HG03280 (cell line): ENCODE results near the gene NUP35.
"Not testable (repeated sequence)": the region's sequence is repeated elsewhere in the genome, so short reads cannot be mapped to it uniquely, and the experiment has no call there.

Experiments used
- ATAC-seq: cut with Tn5 transposase; IDR thresholded peaks from one replicate; pipeline ENCODE4 v1.9.1; 2021; ENCODE audit warnings: mild to moderate bottlenecking, moderate library complexity; ENCODE audit not compliant: unreplicated experiment

Gene NUP35

DNA sequence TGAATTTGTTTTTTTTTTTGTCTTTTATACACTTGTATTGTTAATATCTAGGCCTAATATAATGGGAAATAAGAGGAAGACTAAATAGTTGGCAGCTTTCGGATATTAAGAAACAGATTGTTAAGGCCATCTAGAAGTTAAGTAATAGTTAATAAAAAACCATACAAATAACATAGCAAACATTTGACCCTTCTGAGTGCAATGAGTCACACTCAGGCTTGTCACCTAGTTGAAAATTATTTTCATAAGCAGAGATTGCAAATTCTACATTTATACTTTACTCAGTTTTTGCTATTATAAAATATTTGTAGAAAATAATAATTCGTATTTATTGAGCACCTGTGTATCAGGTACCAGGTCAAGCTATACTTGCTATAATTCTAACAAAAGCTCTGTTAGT lies 2.4 kb downstream of the NUP35 start:
- no peak for ATAC-seq

DNA sequence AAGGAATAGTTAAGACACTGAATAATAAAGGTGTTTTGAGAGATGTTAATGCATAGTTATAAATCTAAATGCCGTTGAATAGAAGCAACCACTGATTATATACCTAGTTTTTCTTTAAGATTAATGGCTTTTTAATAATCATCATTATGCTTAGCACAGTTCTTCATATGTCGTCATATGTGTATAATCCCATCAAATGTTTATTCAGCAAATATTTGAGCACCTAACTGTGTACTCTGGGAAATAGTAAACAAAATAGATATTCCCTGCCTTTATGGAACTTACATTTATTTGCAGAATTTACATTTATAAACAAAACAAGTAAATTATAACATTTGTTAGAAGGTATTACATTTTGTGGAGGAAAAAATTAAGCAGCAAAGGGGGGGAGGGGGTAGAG lies 9.8 kb downstream of the NUP35 start:
- ATAC-seq = no peak

DNA sequence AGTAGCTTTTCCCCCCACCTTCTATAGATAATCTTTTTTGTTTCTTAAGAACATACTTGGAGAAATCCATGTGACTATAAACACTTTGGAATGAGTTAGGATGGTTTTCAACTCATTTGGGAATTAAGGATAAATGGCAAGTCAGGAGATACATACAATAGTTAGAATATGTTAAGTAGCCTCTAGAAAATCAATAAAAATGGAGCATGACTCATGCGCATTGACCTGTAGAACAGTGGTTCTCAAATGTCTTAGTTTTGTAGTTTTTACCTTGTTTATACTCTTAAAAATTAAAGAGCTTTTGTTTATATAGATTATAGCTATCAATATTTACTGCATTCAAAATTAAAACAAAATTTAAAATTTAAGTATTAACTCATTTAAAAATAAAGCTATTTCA lies 24.7 kb downstream of the NUP35 start:
- no peak for ATAC-seq

DNA sequence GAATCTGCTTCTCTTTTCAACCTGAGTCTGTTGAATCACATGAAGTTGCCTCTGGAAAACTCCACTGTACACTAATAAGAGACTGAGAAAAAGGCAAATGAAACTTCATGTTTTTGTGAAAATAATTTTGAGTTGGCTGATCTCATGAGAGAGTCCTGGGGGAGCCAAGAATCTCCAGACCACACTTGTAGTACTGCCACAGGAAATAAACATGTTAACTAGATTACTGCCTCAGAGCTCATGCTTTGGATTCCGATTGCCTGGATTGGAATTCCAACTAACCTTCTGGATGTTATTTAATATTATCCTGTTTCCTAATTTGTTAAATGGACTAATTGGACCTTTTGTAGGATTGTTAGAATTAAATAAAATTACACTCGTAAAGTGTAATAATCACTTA lies 25.2 kb downstream of the NUP35 start:
- no peak for ATAC-seq

DNA sequence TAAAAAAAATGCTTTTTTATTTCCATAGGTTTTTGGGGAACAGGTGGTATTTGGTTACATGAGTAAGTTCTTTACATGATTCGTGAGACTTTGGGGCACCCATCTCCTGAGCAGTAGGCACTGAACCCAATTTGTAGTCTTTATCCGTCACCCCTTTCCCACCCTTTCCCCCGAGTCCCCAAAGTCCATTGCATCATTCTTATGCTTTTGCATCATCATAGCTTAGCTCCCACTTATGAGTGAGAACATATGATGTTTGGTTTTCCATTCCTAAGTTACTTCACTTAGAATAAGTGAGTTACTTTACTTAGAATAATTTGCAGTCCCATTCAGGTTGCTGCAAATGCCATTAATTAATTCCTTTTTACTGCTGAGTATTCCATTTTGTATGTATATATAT lies 28.0 kb downstream of the NUP35 start:
- ATAC-seq = not testable (repeated sequence)

DNA sequence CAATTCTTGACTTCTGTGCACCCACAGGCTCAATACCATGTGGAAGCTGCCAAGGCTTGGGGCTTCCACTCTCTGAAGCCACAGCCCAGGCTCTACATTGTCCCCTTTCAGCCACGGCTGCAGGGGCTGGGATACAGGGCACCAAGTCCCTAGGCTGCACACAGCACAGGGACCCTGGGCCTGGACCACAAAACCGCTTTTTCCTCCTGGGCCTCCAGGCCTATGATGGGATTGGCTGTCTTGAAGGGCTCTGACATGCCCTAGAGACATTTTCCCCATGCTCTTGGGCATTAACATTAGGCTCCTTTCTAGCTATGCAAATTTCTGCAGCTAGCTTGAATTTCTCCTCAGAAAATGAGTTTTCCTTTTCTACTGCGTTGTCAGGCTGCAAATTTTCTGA lies 29.7 kb downstream of the NUP35 start:
- ATAC-seq = no peak

DNA sequence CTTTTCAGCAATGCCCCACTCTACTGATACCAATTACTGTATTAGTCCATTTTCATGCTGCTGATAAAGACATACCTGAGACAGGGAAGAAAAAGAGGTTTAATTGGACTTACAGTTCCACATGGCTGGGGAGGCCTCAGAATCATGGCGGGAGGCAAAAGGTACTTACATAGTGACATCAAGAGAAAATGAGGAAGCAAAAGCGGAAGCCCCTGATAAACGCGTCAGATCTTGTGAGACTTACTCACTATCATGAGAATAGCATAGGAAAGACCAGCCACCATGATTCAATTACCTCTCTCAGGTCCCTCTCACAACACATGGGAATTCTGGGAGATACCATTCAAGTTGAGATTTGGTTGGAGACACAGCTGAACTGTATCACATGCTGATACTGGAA lies 30.5 kb downstream of the NUP35 start:
- ATAC-seq = not testable (repeated sequence)

DNA sequence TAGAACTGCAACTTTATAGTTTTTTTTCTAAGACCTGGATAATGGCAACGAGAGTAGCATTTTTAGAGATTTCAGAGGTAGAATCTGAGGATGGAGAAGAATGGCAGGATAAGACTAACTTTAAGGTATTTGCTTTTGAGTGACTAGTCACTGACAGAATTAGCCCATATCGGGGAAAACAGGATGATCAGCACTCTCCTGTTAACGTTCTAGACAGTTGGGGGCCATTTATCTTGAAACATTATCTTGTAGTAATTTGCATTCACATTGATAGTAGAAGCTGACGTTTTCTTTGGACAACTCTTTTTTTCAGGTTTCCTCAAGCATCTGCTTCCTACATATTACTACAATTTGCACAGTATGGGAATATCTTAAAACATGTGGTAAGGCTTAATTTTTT lies 32.9 kb downstream of the NUP35 start:
- no peak for ATAC-seq

DNA sequence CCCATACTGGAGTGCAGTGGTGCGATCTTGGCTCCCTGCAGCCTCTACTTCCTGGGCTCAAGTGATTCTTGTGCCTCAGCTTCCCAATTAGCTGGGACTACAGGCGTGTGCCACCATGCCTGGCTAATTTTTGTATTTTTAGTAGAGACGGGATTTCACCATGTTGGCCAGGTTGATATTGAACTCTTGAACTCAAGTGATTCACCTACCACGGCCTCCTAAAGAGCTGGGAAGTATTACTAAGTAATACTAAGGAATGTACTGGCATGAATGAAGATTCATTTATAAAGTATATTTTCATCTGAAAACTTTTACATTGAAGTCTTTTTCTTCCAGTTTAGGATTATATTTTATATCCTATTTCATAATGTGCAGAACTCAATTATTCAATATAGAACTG lies 38.1 kb downstream of the NUP35 start:
- ATAC-seq = no peak

DNA sequence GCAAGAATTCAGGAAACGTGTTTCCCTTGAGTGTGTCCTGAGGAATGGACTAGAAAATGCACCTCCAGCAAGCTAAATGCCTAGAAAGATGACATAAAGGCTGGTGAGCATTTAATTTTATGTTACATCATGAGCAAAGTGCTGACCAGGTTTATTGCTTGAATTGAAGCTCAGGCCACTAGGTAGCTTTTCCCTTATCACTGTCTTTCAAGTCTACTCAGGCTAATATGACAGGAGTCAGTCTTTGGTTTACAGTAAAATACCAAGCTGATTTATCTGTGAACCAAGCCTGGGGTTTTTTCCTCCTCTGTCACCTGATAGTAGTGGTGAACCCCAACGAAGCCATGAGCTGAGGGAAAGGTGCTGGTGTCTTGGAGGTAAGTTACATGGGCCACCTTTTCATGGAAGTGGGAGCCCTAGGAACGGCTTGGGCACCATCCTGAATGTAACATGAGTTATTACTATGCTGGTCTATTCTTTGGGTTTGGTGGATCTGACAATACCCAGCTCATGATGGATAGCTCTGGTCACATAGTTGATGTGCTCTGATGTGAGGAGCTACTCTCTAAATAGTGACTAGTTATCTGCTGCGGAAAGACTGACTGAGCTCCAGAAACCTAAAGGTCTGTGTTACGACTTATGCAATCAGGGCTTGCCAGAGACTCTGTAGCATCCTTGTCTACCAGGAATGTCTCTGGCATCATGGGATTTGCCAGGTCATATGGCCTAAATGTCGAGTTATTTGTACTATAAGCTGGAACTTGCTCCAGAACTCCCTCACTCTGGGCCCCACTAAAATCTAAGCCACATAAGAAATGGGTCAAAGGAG lies 39.8 kb downstream of the NUP35 start:
- ATAC-seq = no peak

DNA sequence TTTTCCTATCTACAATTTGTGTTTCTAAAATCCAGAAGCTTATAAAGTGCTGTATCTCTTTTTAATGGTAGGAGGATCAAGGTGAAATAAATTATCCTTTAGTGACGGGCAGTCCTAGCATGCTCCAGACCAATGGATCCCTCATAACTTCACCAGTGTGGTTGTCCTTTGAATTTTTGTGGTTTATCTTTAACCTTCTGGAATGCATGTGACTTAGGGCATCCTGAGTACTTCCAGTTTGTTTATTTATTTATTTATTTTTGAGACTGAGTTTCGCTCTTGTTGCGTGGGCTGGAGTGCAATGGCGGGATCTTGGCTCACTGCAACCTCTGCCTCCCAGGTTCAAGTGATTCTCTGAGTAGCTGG lies 40.4 kb downstream of the NUP35 start:
- ATAC-seq = no peak

DNA sequence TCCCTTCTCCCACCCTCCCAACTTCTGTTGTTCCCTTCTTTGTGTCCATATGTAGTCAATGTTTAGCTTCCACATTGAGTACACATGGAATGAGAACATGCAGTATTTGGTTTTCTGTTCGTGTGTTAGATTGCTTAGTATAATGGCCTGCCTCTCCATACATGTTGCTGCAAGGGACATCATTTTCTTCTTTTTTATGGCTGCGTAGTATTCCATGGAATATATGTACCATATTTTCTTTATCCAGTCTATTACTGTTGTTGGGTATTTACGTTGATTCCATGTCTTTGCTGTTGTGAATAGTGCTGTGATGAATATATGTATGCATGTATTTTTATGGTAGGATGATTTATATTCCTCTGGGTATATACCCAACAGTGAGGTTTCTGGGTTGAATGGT lies 42.0 kb downstream of the NUP35 start:
- no peak for ATAC-seq

DNA sequence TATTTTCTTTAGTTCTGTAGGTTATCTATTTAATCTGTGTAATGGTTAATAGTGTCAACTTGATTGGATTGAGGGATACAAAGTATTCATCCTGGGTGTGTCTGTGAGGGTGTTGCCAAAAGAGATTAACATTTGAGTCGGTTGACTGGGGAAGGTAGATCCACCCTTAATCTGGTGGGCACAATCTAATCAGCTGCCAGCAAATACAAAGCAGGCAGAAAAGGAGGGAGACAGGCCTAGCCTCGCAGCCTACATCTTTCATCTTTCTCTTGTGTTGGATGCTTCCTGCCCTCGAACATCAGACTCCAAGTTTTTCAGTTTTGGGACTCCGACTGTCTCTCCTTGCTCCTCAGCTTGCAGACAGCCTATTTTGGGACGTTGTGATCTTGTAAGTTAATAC lies 42.7 kb downstream of the NUP35 start:
- not testable (repeated sequence) for ATAC-seq

DNA sequence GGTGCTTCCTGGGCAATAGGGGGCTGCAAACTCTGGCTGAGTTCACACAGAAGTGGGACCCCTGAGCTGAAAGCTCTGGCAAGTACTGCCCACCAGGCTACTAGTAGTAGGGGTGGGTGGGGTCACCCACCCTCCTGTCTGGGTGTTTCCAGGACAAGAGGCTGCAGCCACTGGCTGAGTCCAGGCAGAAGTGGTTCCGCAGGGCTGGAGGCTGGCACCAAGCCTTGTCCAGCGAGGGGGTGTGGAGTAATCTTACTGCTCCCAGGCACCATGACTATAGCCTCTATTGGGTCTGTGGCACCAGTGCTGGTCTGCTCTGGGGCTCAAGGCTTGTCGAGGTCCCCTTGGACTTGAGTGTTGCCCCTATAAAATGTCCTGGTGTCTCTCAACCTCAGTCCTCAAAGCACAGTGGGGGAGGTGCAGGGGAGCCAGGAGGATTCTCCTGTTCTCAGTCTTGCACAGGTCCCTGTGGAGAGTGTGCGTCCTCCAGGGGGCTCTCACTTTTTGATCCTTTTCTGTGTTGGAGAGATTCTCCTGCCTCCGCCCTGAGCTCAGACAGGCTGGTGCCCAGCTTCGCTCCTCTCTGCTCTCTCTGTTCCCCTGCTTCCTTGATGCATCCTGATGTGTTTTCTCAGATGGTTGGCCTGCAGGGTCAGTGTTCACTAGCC lies 48.1 kb downstream of the NUP35 start:
- ATAC-seq = no peak

DNA sequence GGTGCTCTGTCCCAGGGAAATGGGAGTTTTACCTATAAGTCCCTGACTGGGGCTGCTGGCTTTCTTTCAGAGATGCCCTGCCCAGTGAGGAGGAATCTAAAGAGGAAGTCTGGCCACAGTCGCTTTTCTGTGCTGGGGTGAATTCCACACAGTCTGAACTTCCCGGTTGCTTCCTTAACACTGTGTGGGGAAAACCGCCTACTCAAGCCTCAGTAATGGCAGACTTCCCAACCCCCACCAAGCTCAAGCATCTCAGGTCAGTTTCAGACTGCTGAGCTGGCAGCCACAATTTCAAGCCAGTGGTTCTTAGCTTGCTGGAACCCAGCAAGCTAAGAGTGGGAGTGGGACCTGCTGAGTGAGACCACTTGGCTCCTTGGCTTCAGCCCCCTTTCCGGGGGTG lies 54.9 kb downstream of the NUP35 start:
- no peak for ATAC-seq

DNA sequence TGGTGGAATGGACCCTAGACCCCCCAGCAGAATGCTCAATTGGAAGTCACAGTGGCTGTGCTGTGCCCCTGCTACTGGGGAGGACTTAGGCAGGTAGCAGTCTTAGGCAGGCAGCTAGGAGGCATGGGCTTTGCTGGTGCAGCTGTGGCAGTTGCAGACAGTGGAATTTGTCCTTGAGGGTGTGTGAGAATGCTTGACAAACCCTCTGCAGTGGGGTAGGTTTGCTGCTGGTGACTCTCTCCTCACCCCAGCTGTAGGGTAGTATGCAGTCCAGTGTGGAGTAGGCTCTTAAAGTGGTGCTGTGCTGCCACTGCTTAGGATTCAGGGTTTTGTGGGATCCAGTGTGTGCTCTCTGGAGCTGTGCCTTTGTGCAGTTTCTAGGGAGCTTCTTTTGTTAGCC lies 61.3 kb downstream of the NUP35 start:
- ATAC-seq = no peak

DNA sequence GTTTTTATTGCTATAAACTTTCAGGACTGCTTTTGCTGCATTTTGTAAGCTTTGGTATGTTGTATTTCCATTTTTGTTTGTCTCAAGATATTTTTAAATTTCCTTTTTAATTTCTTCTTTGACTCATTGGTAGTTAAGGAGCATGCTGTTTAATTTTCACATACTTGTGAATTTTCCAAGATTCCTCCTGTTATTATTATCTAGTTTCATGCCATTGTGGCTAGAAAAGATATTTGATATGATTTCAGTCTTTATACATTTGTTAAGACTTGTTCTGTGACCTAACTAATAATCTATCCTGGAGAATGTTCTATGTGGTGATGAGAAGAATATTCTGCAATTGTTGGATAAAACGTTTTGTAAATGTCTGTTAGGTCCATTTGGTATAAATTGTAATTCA lies 62.1 kb downstream of the NUP35 start:
- no peak for ATAC-seq

DNA sequence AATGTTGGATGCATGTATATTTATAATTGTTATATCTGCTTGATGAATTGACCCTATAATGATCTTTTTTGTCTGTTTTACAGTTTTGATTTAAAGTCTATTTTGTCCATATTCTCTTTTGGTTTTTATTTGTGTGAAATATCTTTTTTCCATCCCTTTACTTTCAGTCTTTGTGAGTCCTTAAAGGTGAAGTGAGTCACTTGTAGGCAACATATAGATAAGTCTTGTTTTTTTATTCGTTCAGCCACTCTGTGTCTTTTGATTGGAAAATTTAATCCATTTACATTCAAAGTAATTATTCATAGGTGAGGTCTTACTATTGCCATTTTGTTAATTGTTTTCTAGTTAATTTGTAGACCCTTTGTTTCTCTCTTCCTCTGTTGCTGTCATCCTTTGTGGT lies 62.5 kb downstream of the NUP35 start:
- ATAC-seq = no peak

DNA sequence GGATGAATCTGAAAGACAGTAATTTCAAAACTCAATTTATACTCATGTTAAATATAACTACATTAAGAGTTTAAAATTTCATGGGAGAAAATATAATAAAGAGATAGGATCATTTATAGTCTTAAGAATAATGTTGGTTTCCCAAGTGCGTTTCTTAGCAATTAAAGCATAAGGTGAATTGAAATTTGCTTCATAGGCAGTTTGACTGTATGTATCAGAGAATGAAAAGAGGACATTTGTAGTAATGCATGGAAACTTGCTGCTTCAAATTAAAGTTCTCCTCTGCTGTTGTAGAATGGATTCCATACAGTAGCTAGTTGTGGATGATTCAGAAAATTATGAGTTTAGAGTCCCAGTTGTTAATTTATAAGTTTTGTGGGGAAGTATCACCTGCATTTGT lies 68.1 kb downstream of the NUP35 start:
- ATAC-seq = no peak

DNA sequence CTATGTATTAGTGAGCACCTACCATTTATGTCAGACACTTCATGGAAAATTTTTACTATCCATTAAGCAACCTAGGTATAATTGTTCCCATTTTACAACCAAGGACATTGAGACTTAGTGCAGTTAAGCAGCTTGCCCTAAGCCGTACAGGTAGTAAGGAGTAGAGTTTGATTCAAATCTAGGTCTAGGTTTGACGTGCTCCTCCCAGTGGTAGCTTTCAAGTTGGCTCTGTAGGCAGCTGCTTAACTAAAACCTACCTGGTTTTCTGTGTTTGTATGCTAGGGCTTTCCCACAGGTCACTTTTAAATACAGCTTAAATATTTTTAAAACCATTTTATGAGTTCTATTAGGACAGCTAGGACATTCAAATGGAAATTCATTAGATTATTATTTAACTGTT lies 69.7 kb downstream of the NUP35 start:
- no peak for ATAC-seq

DNA sequence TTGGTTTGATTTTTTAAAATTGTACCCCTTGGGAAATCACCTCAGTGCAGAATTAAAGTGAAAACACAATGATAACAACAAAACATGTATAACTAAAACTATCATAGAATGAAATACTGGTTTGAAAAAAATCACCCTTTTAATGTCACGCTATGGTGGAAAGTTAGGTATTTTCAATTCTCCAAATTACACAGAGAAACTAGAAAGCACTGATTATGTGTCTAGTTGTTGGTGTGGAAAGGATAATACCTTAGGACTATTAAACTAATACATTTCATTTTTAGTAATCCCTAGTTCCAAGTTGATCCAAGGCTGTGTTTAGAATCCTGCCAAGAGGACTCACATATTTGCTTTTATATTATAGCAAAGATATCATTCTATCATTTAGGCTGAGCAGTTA lies 71.2 kb downstream of the NUP35 start:
- no peak for ATAC-seq

DNA sequence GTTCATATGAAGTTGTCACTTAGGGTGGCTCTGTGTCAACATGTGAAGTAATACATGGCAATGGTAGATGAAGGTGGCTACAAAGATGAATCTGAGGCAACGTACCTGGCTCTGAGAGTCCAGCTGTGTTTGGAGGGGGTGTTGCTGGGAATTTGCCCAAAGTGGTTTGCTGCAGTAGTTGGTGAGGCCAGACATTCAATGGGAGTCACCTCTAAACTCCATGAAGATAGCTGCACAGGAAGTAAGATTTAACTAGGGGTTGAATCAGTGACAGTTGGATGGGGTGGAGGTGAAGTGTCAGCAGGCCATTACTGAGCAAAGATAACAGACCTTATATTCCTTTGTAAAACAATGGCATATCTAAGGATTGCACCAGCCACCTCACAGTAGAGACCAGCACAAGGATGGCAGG lies 71.8 kb downstream of the NUP35 start:
- ATAC-seq = no peak

DNA sequence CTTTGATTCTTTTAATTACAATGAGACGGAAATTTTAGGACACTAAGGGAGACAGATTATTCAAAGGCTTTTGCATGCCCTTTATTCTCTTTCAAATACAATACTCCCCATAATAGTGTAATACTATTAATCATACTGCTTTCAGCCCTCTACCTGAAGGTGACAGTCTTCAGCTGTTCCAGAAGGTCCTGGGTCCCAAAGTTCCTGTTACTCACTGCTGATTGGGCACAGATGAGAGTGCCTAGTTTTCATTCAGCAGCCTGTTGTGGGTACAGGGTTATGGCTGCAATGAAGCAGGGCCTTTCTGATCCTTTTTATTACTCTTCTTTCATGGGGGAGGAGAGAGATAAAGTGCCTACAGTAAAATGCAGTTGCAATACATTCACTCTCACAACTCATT lies 80.2 kb downstream of the NUP35 start:
- no peak for ATAC-seq
